Hematopoietic multipotent progenitor cell (in vitro differentiated cells): ENCODE measurements around the gene RAB7B. TPM values are rescaled to one million over a fixed set of nuclear protein-coding genes. Genes with fewer than 3 reads are reported as not detected.

Source experiments
- DNase-seq, 3 donors: peaks; one replicate each; pipeline ENCODE4 v3.0.0-alpha.2; 2011 to 2015; ENCODE audit warnings: low read depth in 2 of 3, low spot score in 2 of 3
- total RNA-seq: library from RNA; depleted of rRNA; stranded (reverse); fragments of >200 nt; gene quantifications from one replicate; pipeline ENCODE4 v1.2.3, GENCODE V29; 2012

RAB7B gene
- total RNA-seq, 1 donor, result 2.7 TPM

- no peak for DNase-seq
These were observed 27.2 kb downstream of the RAB7B start for GRCh38 chr1:205976036-205976435.

GRCh38 chr1:205975387-205975998 is 27.7 kb downstream of the RAB7B start:
- no peak for DNase-seq

- DNase-seq, result no peak
These were observed 28.5 kb downstream of the RAB7B start for GRCh38 chr1:205974712-205975111.

- no peak for DNase-seq
These were observed 29.6 kb downstream of the RAB7B start for GRCh38 chr1:205973377-205974232.

GRCh38 chr1:205972491-205973168 is 30.6 kb downstream of the RAB7B start:
- no peak for DNase-seq

- no peak for DNase-seq
These were observed 31.1 kb downstream of the RAB7B start for GRCh38 chr1:205972081-205972480.

- no peak for DNase-seq
These were observed 32.1 kb downstream of the RAB7B start for GRCh38 chr1:205971082-205971481.

- no peak for DNase-seq
These were observed 32.7 kb downstream of the RAB7B start for GRCh38 chr1:205970486-205970885.

- DNase-seq, result no peak
These were observed 34.0 kb downstream of the RAB7B start for GRCh38 chr1:205969229-205969628.

GRCh38 chr1:205967554-205968335 is 35.5 kb downstream of the RAB7B start:
- DNase-seq, result no peak

- DNase-seq, result no peak
These were observed 37.9 kb downstream of the RAB7B start for GRCh38 chr1:205965036-205965884.

GRCh38 chr1:205963352-205964155 is 39.6 kb downstream of the RAB7B start:
- DNase-seq, result no peak

- DNase-seq, result no peak
These were observed 40.4 kb downstream of the RAB7B start for GRCh38 chr1:205962821-205963221.

- no peak for DNase-seq
These were observed 41.0 kb downstream of the RAB7B start for GRCh38 chr1:205961991-205962820.

- peak in 2 of 3 donors; percentile 54 to 62 for DNase-seq
These were observed 41.8 kb downstream of the RAB7B start for GRCh38 chr1:205961405-205961804.

GRCh38 chr1:205959789-205960188 is 43.4 kb downstream of the RAB7B start:
- no peak for DNase-seq

- no peak for DNase-seq
These were observed 47.7 kb downstream of the RAB7B start for GRCh38 chr1:205955499-205955898.

GRCh38 chr1:205954819-205955404 is 48.3 kb downstream of the RAB7B start:
- DNase-seq, result no peak
